ENCODE data around the gene SQSTM1.

The SQSTM1 gene

DNA sequence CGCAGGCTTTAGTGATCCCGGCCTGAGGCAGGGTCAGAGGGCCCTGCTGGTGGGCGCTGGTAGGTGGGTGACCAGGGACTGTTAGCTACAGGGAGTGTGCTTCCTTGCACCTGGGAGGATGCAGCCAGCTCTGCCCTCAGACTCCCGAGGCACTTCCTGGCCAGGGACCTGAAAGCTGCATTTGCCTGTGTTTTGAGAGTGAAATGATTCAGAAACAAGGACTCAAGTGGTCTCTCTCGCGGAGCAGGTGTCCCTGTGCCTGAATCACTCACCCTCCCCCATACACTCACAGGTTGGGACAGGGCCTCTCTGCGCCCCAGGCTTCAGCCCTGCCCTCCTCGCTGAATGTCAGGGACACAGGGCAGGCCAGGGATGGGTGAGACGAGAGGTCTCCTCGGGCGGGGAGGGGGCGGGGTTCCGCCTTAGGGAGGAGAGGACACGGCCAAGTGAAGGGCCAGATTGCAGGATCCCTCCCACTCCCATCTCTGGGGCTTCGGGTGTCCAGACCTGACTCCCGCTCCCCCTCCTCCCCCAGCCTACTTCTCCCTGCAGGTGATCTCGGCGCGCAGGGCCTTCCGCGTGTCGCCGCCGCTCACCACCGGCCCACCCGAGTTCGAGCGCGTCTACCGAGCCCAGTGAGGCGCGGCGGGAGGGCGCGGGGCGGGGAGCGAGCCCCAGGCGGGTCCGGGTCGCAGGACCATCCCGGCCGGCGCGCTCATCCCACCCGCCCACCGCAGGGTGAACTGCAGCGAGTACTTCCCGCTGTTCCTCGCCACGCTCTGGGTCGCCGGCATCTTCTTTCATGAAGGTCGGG lies 25.4 kb upstream of the SQSTM1 start:
- DNase-seq: no peak

DNA sequence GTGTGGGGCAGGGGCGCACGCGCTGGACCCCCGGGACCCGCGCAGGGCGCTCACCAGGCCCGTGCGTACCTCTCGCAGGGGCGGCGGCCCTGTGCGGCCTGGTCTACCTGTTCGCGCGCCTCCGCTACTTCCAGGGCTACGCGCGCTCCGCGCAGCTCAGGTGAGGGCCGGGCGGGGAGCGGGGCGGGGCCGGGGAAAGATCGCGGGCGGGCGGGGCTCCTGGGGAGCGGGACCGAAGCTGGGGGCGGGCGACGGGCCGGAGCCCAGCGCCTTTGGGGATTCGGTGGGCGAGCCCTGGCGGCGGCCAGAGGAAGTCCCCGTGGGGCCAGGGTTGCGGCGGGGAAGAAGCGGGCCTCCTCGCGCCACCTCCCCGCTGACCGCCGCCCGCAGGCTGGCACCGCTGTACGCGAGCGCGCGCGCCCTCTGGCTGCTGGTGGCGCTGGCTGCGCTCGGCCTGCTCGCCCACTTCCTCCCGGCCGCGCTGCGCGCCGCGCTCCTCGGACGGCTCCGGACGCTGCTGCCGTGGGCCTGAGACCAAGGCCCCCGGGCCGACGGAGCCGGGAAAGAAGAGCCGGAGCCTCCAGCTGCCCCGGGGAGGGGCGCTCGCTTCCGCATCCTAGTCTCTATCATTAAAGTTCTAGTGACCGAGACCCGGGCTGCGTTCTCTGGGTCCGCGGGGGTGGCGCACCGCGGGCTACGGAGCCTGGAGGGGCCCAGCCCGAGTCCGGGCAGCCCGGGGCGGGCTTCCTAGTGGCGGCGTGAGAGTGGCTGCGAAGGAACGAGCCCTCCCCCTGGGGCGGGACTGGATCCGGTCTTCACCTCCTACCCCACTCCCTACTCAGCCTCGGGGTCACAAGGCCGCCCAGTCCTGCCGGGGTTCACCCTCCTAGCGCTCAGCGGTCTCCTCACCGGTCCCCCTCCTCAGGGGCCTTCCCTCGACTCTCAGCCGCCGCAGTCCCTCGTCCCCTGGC lies 24.6 kb upstream of the SQSTM1 start:
- DNase-seq: peak; percentile 48

DNA sequence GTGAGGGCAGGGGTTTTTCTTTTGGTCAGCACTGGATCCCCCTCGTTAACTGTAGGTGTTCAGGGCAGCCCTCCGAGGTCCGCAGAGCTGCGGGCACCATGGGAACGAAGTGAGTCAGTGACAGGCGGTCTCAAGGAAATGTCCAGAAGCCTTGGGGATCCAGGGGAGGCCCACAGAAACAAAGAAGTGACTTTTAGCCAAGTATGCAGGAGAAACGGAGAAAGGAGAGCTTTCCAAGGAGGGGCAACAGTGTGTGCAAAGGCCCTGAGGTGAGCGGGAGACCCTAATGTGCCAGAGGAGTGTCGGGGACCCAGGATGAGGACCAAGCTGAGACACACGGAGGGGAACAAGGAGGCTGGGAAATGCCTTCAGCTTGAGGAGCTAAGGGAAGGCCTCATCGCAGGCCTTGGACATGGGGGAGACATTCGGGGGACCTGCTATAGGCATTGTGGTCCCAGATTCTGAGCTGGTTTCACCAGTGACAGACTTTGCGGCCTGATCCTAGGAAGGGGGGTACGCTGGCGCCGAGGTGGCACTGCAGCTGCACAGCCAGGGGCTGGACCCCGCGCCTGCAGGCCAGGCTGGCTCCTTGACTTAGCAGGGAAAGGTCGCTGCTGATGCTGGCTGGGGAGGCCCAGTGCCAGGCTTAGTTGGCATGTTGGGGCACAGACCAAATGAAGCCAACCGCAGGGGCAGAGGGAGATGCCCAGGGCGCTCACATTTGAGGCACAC lies 23.7 kb upstream of the SQSTM1 start:
- DNase-seq: no peak

DNA sequence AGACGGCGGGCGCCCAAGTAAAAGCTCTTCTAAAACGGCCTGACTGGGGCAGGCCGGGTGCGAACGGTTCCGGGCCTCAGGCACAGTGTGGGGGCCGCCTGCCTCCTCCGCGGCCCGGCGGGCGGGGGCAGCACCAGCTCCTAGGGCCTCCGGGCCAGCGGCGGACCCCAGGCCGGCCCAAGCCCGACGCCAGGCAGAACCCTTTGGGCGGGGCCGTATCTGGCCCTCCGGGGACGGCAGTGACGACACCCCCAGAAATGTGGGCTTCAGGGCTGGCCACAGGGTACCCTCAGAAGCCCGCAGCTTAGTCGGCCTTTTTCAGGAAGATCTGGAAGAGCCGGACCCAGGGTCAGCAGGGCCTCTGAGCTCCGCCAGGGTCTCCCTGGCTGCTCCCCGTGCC lies 23.0 kb upstream of the SQSTM1 start:
- no peak for DNase-seq

DNA sequence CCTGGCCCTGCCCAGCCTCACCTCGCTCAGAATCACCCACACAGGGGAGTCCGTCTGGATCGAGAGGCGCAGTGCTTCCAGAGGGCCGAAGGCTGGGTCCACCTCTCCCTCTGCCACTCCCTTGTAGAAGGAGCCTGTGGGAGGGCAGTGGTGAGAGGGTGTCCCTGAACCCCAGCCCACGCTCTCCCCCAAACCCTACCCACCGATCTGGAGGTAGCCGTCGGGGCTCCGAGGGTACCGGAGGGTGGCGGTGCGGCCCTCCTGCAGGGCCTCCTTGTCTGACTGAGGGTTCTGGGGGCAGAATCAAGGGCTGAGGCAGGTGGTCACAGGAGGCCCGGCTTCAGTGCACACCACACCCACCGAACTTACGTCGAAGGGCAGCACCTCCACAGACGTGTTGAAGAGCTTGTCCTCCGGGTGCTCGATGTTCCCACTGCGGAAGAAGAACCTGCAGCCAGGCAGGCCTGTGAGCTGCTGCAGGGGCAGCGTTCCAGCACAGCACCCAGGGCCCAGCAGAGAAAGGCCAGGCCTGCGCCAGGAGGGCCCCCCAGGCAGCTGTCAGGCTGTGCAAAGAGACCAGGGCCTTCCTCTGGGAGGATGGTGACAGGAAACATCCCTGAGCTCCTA lies 22.4 kb upstream of the SQSTM1 start:
- no peak for DNase-seq

DNA sequence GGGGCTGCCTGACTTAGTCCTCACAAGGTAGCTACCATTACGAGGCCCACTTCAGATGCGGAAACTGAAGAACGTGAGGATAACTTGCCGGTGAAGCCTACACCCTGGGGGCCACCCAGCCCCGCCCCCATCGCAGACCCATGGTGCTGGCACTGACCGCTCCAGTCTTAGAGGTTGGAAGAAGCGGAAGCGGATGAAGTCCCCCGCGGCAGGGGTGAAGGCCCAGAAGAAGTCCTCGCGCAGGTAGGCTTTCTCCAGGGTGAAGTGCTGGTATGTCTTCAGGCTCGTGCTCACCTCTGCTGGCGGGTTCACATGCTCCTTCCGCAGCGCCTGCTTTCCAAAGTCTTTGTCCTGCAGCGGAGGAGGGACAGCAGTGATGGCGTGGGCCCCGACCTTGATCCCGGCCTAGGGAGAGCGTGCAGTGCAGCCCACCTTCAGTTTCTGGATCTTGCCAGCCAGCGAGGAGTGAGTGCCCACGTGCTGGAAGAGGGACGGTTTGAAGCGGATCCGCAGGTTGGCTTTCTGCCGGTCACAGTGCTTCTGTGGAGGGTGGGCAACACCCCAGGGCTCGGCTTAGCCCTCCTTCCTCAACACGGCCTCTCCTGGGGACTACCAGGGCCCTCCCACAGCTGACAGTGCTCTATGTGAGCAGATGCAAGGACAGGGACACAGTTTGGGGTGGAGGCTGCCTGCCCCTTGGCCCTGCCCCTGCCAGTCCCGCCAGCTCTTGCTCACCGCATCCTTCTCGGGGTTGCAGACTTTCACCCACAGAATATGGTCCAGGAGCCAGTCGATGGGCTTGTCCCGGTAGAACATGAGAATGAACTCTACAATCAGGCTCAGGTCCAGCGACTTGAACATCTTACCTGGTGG lies 21.7 kb upstream of the SQSTM1 start:
- no peak for DNase-seq

DNA sequence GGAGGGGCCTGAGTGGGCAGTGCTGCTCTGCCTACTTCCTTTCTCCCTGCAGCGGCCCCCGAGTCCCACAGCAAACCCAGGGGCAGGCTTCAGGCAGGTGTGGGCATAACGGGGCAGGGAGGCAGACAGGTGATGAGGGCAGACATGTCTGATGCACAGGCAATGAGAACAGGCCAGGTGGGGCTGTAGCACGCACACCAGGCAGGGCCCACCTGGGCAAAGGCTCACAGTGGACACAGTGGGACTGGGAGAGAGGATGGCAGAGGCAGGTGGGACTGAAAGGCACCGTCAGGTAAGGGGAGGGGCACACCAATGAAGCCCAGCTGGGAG lies 21.1 kb upstream of the SQSTM1 start:
- no peak for DNase-seq

DNA sequence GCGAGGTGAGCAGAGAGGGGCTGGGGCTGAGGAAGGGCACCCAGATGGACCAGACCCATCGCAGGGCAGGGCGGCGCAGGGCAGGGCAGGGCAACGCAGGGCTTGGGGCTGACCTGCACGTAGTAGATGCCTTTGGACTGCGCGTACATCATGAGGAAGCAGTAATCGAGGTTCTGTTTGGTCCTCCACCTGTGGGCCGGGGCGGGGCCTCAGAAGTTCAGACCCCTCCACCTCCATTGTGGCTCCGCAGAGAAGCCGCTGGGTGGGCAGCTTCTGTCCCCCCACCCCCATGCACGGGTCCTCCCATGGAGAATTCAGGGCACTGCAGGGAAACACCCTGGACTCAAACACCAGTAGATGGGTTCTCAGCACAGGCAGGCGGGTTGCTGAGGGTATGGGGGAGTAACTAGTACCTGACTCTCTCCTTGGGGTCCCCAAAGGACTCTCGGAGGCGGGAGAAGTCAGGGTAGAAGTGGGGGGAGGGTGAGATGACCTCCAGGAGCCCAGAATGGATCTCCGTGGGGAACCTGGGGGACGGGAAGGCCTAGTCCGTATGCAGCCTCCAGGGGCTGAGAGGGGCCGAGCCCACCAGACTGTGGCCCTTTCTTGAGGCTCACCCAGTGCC lies 20.5 kb upstream of the SQSTM1 start:
- DNase-seq: no peak

DNA sequence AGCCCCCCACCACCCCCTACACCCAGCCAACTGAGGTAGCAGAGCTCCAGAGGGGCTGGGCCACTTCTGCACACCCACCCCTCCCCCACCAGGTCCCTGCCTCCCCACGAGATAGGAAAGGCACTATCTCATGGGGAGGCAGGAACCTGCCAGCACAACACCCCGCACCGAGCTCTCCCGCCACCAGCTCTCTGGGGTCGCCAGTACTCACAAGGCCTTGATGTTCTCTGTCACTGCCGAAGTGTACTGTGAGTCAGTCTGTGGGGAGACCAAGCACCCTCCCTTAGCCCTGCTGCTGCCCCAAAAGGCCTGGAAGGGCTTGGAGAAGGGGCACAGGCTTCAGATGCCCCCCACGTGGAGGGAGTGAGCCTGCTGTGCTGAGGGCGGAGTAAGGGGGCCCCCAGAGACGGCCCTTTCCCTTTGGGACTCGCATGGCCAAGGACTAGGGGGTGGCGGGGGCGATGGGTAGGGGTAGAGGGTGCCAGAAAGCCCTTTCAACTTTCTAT lies 20.0 kb upstream of the SQSTM1 start:
- no peak for DNase-seq

DNA sequence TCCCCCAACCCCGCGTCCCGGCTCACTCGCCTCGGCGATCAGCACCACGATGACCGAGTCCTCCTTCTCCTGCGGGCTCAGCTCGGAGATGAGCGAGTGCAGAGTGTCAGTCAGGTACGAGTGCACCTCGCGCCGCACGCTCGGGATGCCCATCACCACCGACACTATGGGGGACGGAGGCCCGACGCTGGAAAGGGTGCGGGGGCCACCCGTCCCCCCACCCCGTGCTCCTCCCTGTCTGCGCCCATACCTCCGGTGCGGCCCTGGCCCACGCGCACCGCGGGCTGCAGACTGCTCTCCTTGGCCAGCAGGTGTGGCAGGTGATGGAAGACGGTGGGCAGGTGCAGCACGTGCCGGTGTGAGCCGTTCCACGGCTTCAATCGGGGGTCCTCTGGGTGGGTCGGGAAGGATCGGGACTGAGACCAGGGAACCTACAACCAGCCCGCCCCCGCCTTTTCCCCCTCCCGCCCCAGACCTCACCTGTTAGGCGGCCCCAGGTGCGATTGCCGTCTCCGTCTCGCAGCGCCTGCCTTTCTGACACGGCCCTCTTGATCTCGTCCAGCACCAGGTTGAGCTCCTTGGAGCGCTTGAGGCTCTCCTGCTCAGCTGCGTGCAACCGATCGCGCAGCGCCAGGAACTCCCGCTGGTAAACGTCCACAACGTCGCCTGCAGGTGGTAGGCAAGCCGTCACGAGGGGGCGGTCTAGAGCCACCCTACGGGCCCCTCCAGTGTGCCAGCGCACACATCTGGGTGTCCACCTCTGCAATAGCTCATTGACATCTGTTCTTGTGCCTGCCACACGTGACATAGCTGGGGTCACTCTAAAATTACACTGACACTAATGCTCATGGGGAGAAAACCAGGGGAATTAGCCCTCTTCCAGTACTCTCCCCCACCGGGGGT lies 19.1 kb upstream of the SQSTM1 start:
- DNase-seq: no peak

DNA sequence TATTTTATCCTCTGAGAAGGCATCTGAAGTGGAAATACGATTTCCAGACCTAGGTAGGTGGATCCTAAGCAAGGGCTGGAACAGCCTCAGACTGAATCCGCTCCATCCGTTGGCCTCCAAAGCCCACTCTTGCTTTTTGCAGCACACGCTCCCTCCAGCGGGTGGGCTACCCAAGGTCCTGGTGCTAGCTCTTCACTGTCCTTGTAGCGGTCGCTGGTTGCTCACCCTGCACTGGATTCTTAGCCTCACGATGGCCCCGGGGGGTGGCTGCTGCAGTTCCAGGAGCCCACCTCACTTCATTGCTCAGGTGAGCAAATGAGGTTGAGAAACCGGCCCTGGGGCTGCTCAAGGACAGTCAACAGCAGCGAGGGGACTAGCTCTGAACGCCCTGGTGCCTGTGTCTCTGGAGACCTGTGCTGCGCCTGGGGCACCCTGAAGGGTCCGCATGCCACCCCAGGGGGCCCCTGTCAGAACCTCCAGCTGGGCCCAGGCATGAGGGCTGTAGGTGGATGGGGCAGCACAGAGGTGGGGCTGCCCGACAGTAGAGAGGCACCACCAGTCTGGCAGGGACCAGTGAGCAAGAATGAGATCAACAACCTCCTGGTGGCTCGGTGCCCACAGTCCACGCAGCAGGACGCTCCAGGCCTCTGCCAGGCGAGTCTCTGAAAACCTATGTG lies 18.4 kb upstream of the SQSTM1 start:
- no peak for DNase-seq

DNA sequence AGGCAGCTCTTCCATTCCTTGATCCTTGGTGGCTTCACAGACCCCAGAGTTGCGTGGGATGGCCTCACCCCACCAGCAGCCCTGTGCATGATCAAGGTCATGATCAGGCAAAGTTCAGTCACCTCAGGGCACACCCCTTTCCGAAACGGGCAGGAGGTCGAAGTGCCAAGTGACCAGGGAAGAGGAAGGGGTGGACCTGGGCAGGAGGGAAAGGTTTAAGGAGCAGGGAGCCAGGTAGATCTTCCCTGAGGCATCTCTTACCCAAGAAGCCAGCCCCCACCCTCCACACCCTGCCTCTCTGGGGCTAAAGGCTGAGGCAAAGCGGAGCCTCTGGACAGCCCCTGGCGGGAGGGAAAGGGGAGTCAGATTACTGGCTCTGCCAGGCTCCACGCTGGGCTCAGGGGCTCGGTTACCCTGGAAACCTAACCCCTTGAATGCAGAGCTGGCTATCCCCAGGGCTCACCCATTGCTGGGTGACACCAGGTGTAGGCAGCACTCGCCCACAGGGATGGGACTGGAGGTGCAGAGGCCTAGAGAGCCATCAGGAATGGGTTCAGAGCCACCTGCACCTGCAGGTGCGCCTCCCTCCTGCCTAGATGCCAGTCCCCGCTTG lies 17.6 kb upstream of the SQSTM1 start:
- no peak for DNase-seq

DNA sequence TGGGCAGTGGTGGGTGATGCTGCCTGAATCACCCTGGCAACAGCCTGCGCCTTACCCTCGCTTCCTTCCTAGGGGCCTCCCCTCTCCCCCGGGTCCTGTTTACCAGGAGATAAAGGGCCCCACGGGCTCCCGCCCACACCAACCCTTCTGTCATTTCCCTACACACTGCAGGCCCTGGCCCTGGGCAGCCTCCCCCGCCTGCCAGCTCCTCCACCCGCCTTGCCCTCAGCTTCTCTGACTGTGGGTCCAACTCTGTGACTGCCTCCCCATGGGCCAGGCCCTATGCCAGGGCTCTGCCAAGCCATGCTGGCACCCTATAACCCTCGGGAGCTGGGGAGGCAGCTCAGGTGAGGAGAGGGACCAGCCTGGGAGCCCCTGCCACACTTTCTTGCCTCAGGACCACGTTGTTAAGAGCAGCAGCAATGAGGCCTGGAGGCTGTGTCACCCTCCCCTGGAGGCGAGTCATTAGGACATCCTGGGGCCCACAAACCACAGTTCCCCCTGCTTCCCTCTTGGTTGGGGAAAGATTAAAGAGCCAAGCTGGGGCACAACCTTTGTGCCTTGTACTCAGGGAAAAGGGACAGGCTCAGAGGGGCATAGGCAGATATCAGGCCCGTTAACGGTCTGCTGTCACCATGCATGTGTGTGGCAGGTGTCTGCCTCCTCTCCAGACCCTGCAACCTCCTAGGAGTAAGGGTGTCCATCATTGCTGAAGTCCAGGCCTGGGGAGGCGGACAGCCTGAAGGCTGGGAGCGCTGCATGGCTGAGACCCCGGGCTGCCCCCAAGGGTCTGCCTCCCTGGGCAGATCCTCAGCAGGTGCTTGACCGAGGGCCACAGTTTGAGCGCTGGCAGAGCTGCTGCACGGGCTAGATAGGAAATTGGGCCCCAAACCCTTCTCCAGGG lies 16.8 kb upstream of the SQSTM1 start:
- peak; percentile 30 for DNase-seq

DNA sequence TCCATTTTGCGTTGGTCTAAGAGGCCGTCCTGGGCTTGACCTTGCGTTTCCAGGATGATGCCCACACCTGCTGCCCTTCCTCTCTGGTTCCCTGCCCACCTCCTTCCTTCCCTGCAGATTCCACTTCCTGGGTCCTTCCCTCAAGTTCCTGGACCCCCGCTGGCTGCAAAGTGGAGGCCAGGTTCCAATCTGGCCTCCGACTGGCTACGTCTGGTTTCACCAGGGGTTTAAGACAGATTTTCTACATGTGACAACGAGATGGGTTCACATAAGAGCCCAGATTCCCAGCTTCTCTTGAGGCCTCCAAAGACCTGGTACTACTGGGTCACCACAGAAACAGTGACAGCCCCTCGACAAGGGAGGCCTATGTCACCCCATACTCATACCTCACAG lies 16.2 kb upstream of the SQSTM1 start:
- no peak for DNase-seq

DNA sequence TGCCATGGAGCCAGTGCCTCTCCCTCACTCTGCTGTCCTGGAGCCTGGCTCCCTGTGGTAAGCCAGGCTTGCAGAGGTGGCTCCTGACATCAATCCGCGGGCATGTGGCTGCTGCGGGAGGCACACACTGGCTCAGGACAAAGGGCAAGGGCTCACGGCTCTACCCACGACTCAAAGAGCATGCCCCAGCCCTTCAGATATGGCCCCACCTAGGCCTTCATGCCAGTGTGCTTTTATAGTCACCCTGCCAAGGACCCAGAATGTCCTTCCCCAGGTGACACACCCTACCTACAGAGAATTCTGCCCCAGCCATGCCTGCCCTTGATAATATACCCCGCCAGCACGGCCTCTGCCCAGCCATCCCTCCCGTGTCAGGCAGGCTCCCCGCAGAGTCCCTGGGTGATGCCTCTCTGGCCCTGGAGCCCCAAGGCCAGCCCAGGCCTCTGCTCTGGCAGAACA lies 15.6 kb upstream of the SQSTM1 start:
- no peak for DNase-seq

DNA sequence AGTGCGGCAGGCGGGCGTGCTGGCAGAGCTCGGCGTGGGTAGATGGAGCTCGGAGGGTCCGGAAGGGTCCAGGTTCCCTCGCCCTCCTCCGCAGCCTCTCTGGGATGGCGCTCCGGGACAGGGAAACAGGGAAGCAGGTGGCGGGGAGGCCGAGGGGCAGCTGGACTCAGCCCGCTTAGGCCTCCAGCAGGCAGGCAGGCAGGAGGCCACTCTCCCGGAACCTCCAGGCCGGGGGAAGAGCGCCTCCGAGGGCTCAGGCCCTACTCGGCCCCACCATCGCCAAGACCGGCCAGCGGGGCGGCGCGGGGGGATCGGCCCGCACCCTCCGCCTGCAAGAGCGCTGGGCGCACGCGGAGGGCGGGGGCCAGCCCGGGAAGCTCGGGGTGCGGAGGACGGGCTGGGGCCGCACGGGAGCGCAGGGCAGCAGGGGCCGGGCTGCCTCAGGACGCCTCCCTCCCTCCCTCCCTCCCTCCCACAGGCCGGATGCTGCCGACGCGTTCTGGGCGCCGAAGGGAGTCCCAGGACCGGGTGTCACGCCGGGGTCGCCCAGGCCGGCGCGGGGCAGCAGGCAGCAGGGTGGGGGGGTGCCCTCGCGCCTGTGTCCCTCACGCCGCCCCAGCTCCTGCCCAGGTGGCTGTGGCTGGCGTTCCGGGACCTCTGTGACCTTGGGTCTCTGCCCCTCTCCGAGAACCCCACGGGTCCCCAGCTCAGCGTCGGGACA lies 15.0 kb upstream of the SQSTM1 start:
- no peak for DNase-seq
